ENCODE measurements around the gene DIS3L2. TPM values are rescaled to one million over a fixed set of nuclear protein-coding genes. Genes with fewer than 3 reads are reported as not detected.
A peak's percentile ranks its signal among the peaks of the same experiment; 100 is the strongest.

Gene DIS3L2
- total RNA-seq, 1 experiment from 2014 or later = 32.6 TPM

DNA sequence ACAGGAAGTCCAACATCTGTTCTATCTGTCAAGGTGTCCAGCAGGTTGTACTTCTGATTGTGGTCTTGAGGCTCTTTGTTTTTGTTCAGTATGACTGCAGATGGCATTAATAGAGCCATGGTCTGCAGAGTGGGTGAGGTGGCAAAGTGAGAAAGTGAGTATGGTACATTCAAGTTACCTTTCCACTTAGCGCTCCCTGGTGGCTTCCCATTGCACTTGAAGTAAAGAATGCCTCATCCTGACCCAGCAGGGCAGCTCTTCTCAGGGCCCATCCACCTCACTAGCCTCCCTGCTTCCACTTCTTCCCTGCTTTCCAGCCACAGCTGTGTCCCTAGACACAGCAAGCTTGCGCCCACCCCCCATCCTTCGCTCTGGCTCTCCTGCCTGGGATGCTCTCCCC is 269.0 kb downstream of the DIS3L2 start:
- no peak overlapping the region for H3K27ac Mint-ChIP-seq (ENCODE audit: low read depth, unreplicated experiment)
- H3K27me3 Mint-ChIP-seq (ENCODE audit: insufficient read depth, unreplicated experiment) = no peaks in the 10 kb centered on the region
- CTCF ChIA-PET = interaction anchor here (0.6 kb wide), 1 partner anchor 377 kb away, joined by 3 read pairs; no protein-coding TSS in a partner anchor
- TF ChIP-seq CTCF (IDR thresholded peaks at IDR 0.05; ENCODE audit: unreplicated experiment) = no peak
- BruUV-seq (replicated peaks) = no TSS peak
- intact Hi-C loops (cut with micrococcal nuclease) = no loop called here
- H3K4me3 Mint-ChIP-seq (ENCODE audit: unreplicated experiment) = no peak overlapping the region
- POLR2A ChIA-PET = no interaction called here
- H3K4me1 Mint-ChIP-seq (ENCODE audit: insufficient read depth, unreplicated experiment) = no peaks in the 10 kb centered on the region
- H3K36me3 Mint-ChIP-seq (ENCODE audit: insufficient read depth, unreplicated experiment) = peaks cover 7% of the 10 kb centered on the region
- peak; percentile 19 for DNase-seq (ENCODE audit: unreplicated experiment)
- no peaks in the 10 kb centered on the region for H3K9me3 Mint-ChIP-seq (ENCODE audit: unreplicated experiment)

DNA sequence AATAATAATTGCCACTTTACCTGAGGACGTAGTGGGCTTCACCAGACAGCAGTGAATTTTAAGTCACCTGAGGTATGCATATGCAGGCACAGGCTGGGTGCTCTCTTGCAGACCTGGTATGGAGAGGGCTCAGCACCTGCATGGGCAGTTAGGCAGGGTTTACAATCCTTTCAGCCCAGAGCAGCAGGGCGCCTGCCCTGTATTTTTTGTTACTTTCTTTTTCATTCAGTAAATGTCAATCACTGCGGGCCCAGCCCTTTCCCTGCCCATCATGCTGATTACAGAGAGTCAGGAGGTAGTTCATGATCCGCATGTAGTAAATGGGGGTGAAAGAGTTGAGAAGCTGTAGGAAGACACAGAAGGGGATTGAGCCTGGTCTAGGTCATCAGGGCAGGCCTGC is 270.0 kb downstream of the DIS3L2 start:
- intact Hi-C loops (cut with micrococcal nuclease) = no loop called here
- Mint-ChIP-seq H3K27me3 (ENCODE audit: insufficient read depth, unreplicated experiment) (no peaks in the 10 kb centered on the region), H3K4me3 (ENCODE audit: unreplicated experiment) (no peak overlapping the region), H3K36me3 (ENCODE audit: insufficient read depth, unreplicated experiment) (peaks cover 7% of the 10 kb centered on the region), H3K4me1 (ENCODE audit: insufficient read depth, unreplicated experiment) (peaks cover 4% of the 10 kb centered on the region), H3K27ac (ENCODE audit: low read depth, unreplicated experiment) (no peak overlapping the region), H3K9me3 (ENCODE audit: unreplicated experiment) (no peaks in the 10 kb centered on the region)
- no TSS peak for BruUV-seq (replicated peaks)
- no peak for DNase-seq (ENCODE audit: unreplicated experiment)
- ChIA-PET POLR2A (interaction anchor here (0.7 to 0.8 kb wide), 2 partner anchors 40 to 316 kb away, joined by 3 read pairs; no protein-coding TSS in a partner anchor), CTCF (interaction anchor here (0.6 kb wide), 1 partner anchor 61 kb away, joined by 3 read pairs; no protein-coding TSS in a partner anchor)
- TF ChIP-seq CTCF (IDR thresholded peaks at IDR 0.05; ENCODE audit: unreplicated experiment) = no peak

GRCh38 chr2:232232915-232233314 is 271.4 kb downstream of the DIS3L2 start:
- BruUV-seq (replicated peaks) = no TSS peak

DNA sequence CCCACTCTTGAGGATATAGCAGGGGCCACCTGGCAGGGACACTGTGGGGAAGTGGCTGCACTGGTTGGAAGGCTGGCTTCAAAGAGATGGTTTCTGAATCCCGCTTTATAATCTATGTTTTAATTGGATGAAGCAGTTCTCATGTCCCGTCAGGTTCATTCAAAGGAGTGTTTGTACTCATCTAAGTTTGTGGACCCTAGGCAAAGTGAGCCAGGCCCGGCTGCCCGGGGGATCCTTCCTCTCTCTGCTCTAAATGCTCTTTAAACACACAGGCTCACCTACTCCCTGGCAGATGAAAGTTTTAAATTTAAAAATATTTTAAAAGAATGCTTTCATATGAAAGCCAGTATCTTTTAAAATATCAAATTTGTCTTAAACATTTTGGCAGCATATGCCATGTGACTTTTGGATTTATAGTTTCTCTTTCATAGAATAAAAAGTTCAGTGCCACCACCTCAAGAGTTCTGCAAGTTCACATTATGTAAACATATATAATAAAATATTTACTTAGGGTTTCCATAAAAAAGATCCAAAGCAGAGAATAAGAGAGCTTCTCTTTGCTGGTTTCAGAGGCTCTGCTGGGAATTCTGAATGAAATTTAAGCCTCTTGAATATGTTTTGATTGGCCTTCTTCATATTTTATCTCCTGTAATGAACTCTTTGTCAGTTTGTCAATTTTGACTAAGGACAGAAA is 273.6 kb downstream of the DIS3L2 start:
- peaks cover 4% of the 10 kb centered on the region for H3K4me1 Mint-ChIP-seq (ENCODE audit: insufficient read depth, unreplicated experiment)
- TF ChIP-seq CTCF (IDR thresholded peaks at IDR 0.05; ENCODE audit: unreplicated experiment) = no peak
- no peak overlapping the region for H3K4me3 Mint-ChIP-seq (ENCODE audit: unreplicated experiment)
- no TSS peak for BruUV-seq (replicated peaks)
- no peak overlapping the region for H3K27ac Mint-ChIP-seq (ENCODE audit: low read depth, unreplicated experiment)
- no peaks in the 10 kb centered on the region for H3K9me3 Mint-ChIP-seq (ENCODE audit: unreplicated experiment)
- H3K27me3 Mint-ChIP-seq (ENCODE audit: insufficient read depth, unreplicated experiment) = no peaks in the 10 kb centered on the region
- CTCF ChIA-PET = interaction anchor here (0.8 kb wide), 2 partner anchors 14 to 60 kb away, joined by 3 to 4 read pairs; no protein-coding TSS in a partner anchor
- DNase-seq (ENCODE audit: unreplicated experiment) = no peak
- peaks cover 7% of the 10 kb centered on the region for H3K36me3 Mint-ChIP-seq (ENCODE audit: insufficient read depth, unreplicated experiment)
- intact Hi-C loops (cut with micrococcal nuclease) = no loop called here
- POLR2A ChIA-PET = no interaction called here

More at GRCh38 chr2:232232915-232233314, 271.4 kb downstream of the DIS3L2 start:
- Mint-ChIP-seq H3K27me3 (ENCODE audit: insufficient read depth, unreplicated experiment) (no peaks in the 10 kb centered on the region), H3K36me3 (ENCODE audit: insufficient read depth, unreplicated experiment) (peaks cover 7% of the 10 kb centered on the region), H3K9me3 (ENCODE audit: unreplicated experiment) (no peaks in the 10 kb centered on the region), H3K27ac (ENCODE audit: low read depth, unreplicated experiment) (no peak overlapping the region), H3K4me3 (ENCODE audit: unreplicated experiment) (no peak overlapping the region), H3K4me1 (ENCODE audit: insufficient read depth, unreplicated experiment) (peaks cover 4% of the 10 kb centered on the region)
- no peak for TF ChIP-seq CTCF (IDR thresholded peaks at IDR 0.05; ENCODE audit: unreplicated experiment)
- DNase-seq (ENCODE audit: unreplicated experiment) = no peak
- CTCF ChIA-PET = no interaction called here
- POLR2A ChIA-PET = no interaction called here
- intact Hi-C loops (cut with micrococcal nuclease) = no loop called here
